Chondrocyte (in vitro differentiated cells): ENCODE data around the gene ULK4. TPM values are rescaled to one million over a fixed set of nuclear protein-coding genes. Genes with fewer than 3 reads are reported as not detected.
"Not testable (repeated sequence)": the region's sequence is repeated elsewhere in the genome, so short reads cannot be mapped to it uniquely, and the experiment has no call there.

Experiments used
- DNase-seq: peaks from one replicate; pipeline ENCODE4 v3.0.0; 2021; ENCODE audit warnings: mixed read lengths, low spot score
- H3K27ac Mint-ChIP-seq: one replicate; pipeline ENCODE4 v1.8.0; 2021; ENCODE audit warnings: mild to moderate bottlenecking, moderate library complexity, mixed read lengths; ENCODE audit not compliant: unreplicated experiment
- H3K27me3 Mint-ChIP-seq: 2 replicates; pipeline ENCODE4 v1.8.0; 2021; ENCODE audit warnings: low read depth, mixed read lengths
- H3K36me3 Mint-ChIP-seq: 2 replicates; pipeline ENCODE4 v1.8.0; 2021; ENCODE audit warnings: low read depth, mixed read lengths
- H3K4me1 Mint-ChIP-seq: 2 replicates; pipeline ENCODE4 v1.8.0; 2021; ENCODE audit warnings: low read depth, mild to moderate bottlenecking, mixed read lengths
- H3K4me3 Mint-ChIP-seq: one replicate; pipeline ENCODE4 v1.8.0; 2021; ENCODE audit warnings: mild to moderate bottlenecking, moderate library complexity, mixed read lengths; ENCODE audit not compliant: unreplicated experiment
- H3K9me3 Mint-ChIP-seq: 2 replicates; pipeline ENCODE4 v1.8.0; 2021; ENCODE audit warnings: low read depth, mixed read lengths
- total RNA-seq: library from RNA; stranded (reverse); gene quantifications from 3 replicates; pipeline ENCODE4 v1.2.1, GENCODE V29; 2021
- TF ChIP-seq, protein P1 (sequence below): fragments of 200-600 bp; sonication (generic); IDR thresholded peaks from 2 replicates; pipeline ENCODE4 v1.5.0; 2021; ENCODE audit warnings: antibody characterized with exemption, mild to moderate bottlenecking, moderate library complexity

ULK4 gene
- total RNA-seq, 1 donor from 2014 or later, result 9.1 TPM

DNA sequence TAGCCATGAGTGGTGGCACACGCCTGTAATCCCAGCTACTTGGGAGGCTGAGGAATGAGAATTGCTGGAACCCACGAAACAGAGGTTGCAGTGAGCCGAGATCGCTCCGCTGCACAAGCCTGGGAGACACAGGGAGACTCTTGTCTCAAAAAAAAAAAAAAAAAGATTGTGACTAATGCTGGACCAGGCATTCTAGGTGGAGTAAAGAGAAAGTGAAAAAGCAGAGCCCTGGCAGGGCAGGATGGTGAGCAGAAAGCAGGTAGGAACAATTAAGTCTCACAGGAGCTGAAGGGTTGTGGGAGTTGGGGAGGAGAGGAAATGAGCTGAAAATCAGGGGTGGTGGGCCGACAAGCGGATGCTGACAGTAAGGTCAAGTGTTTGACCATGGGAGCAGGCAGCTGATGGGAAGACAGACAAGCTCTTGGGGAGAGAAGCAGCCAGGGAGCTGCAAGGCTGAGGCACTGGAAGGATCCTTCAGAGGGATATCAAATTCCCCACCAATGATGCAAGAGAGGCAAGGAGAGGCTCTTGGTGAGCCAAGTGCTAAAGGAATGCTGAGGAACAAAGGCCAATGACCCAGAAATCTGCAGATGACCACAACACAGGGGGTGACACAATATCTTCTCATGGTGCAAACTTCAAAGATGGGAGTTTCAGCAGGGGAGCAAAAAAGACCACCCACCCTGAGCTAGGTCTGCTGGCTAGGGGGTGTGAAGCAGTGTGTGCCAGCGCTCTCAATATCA is 251.1 kb downstream of the ULK4 start:
- H3K36me3 Mint-ChIP-seq, result peaks cover 5% of the 10 kb centered on the region
- peaks cover 15% of the 10 kb centered on the region for H3K4me1 Mint-ChIP-seq
- peak overlapping the region; percentile 29 for H3K4me3 Mint-ChIP-seq
- no peak for DNase-seq
- no peaks in the 10 kb centered on the region for H3K27me3 Mint-ChIP-seq
- H3K27ac Mint-ChIP-seq, result peak overlapping the region; percentile 37
- TF ChIP-seq, protein P1, sequence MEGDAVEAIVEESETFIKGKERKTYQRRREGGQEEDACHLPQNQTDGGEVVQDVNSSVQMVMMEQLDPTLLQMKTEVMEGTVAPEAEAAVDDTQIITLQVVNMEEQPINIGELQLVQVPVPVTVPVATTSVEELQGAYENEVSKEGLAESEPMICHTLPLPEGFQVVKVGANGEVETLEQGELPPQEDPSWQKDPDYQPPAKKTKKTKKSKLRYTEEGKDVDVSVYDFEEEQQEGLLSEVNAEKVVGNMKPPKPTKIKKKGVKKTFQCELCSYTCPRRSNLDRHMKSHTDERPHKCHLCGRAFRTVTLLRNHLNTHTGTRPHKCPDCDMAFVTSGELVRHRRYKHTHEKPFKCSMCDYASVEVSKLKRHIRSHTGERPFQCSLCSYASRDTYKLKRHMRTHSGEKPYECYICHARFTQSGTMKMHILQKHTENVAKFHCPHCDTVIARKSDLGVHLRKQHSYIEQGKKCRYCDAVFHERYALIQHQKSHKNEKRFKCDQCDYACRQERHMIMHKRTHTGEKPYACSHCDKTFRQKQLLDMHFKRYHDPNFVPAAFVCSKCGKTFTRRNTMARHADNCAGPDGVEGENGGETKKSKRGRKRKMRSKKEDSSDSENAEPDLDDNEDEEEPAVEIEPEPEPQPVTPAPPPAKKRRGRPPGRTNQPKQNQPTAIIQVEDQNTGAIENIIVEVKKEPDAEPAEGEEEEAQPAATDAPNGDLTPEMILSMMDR, result no peak
- H3K9me3 Mint-ChIP-seq, result no peaks in the 10 kb centered on the region

DNA sequence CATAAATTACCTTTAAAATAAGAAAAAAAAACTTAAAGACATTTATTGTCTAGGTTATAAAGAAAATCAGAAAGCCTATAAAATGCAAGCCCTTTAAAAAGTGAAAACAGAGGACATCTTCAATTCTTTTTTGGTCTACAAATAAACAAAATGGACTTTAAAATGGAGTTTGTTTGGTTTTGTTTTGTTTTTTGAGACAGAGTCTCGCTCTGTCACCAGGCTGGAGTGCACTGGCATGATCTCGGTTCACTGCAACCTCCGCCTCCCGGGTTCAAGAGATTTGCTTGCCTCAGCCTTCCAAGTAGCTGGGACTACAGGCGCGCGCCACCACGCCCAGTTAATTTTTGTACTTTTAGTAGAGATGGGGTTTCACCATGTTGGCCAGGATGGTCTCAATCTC is 252.7 kb downstream of the ULK4 start:
- not testable (repeated sequence) for DNase-seq, H3K36me3 Mint-ChIP-seq, H3K9me3 Mint-ChIP-seq, H3K4me3 Mint-ChIP-seq, H3K27ac Mint-ChIP-seq, H3K27me3 Mint-ChIP-seq
- peaks cover 15% of the 10 kb centered on the region for H3K4me1 Mint-ChIP-seq

DNA sequence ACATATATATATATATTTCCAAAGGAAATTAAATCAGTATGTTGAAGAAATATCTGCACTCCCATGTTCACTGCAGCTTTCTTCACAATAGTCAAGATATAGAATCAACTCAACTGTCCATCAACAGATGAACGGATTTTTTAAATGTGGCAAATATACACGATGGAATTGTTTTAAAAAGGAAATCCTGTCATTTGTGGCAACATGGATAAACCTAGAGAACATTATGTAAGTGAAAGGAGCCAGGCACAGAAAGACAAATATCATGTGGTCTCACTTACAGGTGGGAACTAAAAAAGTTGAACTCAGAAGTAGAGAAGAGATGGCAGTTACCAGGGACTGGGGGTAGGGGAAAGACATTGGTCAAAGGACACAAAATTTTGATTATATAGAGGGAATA is 253.7 kb downstream of the ULK4 start:
- TF ChIP-seq, protein P1, result no peak
- no peak overlapping the region for H3K4me3 Mint-ChIP-seq
- no peaks in the 10 kb centered on the region for H3K9me3 Mint-ChIP-seq
- H3K4me1 Mint-ChIP-seq, result peaks cover 15% of the 10 kb centered on the region
- DNase-seq, result no peak
- H3K27me3 Mint-ChIP-seq, result no peaks in the 10 kb centered on the region
- no peak overlapping the region for H3K27ac Mint-ChIP-seq
- H3K36me3 Mint-ChIP-seq, result peaks cover 5% of the 10 kb centered on the region

DNA sequence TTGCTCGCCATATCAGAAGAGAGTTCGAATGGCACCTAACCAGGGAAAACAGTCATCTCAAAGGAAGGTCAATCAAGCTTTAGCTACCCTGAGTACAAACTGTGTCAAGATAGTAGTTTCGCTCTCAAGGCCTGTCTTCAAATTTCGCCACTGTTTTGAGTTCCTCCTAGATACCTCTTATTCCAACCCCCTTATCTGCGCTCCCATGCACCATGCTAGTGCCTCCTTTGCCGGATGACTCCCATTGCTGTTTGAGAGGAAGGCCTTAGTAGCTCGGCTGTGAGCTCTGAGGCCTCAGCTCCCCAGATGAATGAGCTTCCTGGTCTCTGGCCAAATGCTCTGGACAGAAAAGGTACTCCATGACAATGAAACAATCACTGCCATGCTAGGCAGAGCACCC is 256.0 kb downstream of the ULK4 start:
- no peak overlapping the region for H3K27ac Mint-ChIP-seq
- H3K9me3 Mint-ChIP-seq, result no peaks in the 10 kb centered on the region
- H3K36me3 Mint-ChIP-seq, result peaks cover 7% of the 10 kb centered on the region
- H3K4me3 Mint-ChIP-seq, result no peak overlapping the region
- no peaks in the 10 kb centered on the region for H3K27me3 Mint-ChIP-seq
- no peak for DNase-seq
- H3K4me1 Mint-ChIP-seq, result peaks cover 11% of the 10 kb centered on the region
- TF ChIP-seq, protein P1, result no peak

DNA sequence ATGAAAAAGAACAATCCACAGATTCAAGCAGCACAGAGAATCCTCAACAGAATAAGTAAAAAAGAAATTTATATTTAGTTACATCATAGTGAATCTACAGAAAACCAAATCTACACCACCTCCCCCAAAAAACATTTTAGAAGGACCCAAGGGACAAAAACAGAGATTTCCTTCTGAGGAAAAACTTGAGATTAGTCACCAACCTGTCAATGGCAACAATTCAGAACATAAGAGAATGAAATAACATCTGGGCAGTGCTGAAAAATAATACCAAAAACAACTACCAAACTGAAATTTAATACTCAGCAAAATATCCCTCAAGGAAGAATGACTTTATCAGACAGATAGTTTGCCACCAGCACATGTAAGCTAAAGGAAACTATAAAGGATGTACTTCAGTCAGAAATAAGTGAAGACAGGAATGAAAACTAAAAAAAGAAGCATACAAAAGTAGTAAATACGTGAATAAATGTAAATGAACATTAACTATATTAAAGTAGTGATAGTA is 260.7 kb downstream of the ULK4 start:
- Mint-ChIP-seq H3K36me3 (peaks cover 3% of the 10 kb centered on the region), H3K4me3 (no peak overlapping the region), H3K4me1 (peaks cover 16% of the 10 kb centered on the region), H3K9me3 (no peaks in the 10 kb centered on the region), H3K27me3 (no peaks in the 10 kb centered on the region), H3K27ac (no peak overlapping the region)
- TF ChIP-seq, protein P1, result no peak
- DNase-seq, result no peak

DNA sequence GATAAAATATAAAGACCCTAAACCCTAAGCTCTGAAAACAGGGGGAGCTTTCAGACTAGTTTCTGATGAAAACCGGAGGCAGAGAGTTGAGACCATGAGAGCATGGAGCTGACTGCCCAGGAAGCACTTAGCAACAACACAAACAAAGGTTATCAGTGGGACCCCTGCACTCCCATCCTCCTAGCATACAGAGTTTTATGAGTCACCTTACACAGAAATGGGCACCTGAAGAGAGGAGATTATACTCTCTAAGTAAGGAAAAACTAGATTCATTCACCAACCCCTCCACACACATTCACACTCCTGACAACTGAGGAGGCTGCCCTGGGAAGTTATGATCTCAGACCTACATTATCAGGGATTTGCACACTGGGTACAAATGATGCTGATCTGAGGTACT is 261.7 kb downstream of the ULK4 start:
- Mint-ChIP-seq H3K4me3 (no peak overlapping the region), H3K27ac (no peak overlapping the region), H3K36me3 (peaks cover 3% of the 10 kb centered on the region), H3K9me3 (no peaks in the 10 kb centered on the region), H3K4me1 (peaks cover 16% of the 10 kb centered on the region), H3K27me3 (no peaks in the 10 kb centered on the region)
- DNase-seq, result no peak
- TF ChIP-seq, protein P1, result no peak
